ENCODE results near the gene DIP2C.

DNA sequence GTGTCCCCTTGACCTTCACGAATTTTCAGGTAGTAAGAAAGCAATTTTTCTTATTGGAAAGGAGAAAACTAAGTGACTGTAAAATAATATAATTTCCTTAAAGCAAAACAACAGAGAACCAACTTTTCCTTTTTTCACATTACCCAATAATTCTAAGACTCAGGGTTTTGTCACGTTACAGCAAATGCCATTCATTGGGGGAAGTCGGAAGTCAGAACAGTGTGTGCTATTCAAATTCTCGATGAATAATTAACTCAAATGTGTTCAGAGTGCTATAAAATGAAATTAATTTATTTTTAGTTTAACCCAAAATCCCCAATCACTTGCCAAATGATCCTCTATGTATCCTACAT, 40.0 kb downstream of the DIP2C start:
- TF ChIP-seq, protein P1, sequence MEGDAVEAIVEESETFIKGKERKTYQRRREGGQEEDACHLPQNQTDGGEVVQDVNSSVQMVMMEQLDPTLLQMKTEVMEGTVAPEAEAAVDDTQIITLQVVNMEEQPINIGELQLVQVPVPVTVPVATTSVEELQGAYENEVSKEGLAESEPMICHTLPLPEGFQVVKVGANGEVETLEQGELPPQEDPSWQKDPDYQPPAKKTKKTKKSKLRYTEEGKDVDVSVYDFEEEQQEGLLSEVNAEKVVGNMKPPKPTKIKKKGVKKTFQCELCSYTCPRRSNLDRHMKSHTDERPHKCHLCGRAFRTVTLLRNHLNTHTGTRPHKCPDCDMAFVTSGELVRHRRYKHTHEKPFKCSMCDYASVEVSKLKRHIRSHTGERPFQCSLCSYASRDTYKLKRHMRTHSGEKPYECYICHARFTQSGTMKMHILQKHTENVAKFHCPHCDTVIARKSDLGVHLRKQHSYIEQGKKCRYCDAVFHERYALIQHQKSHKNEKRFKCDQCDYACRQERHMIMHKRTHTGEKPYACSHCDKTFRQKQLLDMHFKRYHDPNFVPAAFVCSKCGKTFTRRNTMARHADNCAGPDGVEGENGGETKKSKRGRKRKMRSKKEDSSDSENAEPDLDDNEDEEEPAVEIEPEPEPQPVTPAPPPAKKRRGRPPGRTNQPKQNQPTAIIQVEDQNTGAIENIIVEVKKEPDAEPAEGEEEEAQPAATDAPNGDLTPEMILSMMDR (conservative IDR thresholded peaks at IDR 0.05 in 1 of 2, IDR thresholded peaks at IDR 0.05 in 1 of 2; ENCODE audit: extremely low read depth in 1 of 2, insufficient read depth in 1 of 2, low read depth in 1 of 2, low read length in 2 of 2) = no peak
- TF ChIP-seq EZH2 (IDR thresholded peaks at IDR 0.05; ENCODE audit: borderline replicate concordance, low read length) = no peak

All from mammary epithelial cell (primary cell).